OCI-LY3 (cell line): ENCODE measurements around the gene EDRF1.

ENCODE experiments used
- H2AFZ ChIP-seq: fragments of 200-600, 300-600 bp; shearing (Covaris generic); 2 replicates; pipeline ENCODE4 v1.6.0; 2014; ENCODE audit warnings: antibody characterized with exemption, low read depth, low read length
- H3K27ac ChIP-seq: fragments of 200-600, 300-600 bp; sonication (generic); 2 replicates; pipeline ENCODE4 v1.5.1; 2014; ENCODE audit warnings: mild to moderate bottlenecking, low read length, moderate library complexity, mixed read lengths
- H3K27me3 ChIP-seq: fragments of 200-600, 300-600 bp; sonication (generic); 2 replicates; pipeline ENCODE4 v1.6.1; 2014; ENCODE audit warnings: low read depth, low read length, mixed read lengths
- H3K36me3 ChIP-seq: fragments of 200-600, 300-600 bp; sonication (generic); replicated peaks from 2 replicates; pipeline ENCODE3; 2014; ENCODE audit warnings: low read depth, low read length, mixed read lengths
- H3K4me1 ChIP-seq: fragments of 300-600, 200-600 bp; sonication (generic); 2 replicates; pipeline ENCODE4 v1.6.1; 2014; ENCODE audit warnings: low read length, mixed read lengths
- H3K4me2 ChIP-seq: fragments of 200-600, 300-600 bp; sonication (generic); 2 replicates; pipeline ENCODE4 v1.6.1; 2014; ENCODE audit warnings: low read length, mixed read lengths
- H3K4me3 ChIP-seq: fragments of 300-600, 200-600 bp; sonication (generic); 2 replicates; pipeline ENCODE4 v1.5.1; 2014; ENCODE audit warnings: antibody characterized with exemption, mild to moderate bottlenecking, low read length, moderate library complexity
- H3K79me2 ChIP-seq: fragments of 300-600, 200-600 bp; shearing (Covaris generic); 2 replicates; pipeline ENCODE4 v1.6.1; 2014; ENCODE audit warnings: mild to moderate bottlenecking, low read length, mixed read lengths
- H3K9ac ChIP-seq: fragments of 300-600, 200-600 bp; shearing (Covaris generic); 2 replicates; pipeline ENCODE4 v1.6.0; 2014; ENCODE audit warnings: mild to moderate bottlenecking, low read length, moderate library complexity
- H3K9me3 ChIP-seq: fragments of 200-600, 300-600 bp; shearing (Covaris generic); 2 replicates; pipeline ENCODE4 v1.6.1; 2014; ENCODE audit warnings: low read length, mixed read lengths; ENCODE audit not compliant: insufficient read depth
- H4K20me1 ChIP-seq: fragments of 200-600, 300-600 bp; sonication (generic); 2 replicates; pipeline ENCODE4 v1.6.1; 2016; ENCODE audit warnings: low read length, mixed read lengths; ENCODE audit not compliant: insufficient read depth
- CTCF ChIP-seq: fragments of 200-600, 300-600 bp; sonication (generic); IDR thresholded peaks from 2 replicates; pipeline ENCODE4 v1.5.1; 2014; ENCODE audit warnings: antibody characterized with exemption, low read length, low read depth
- EZH2phosphoT487 ChIP-seq: fragments of 200-600 bp; shearing (Covaris generic); IDR thresholded peaks from 2 replicates; pipeline ENCODE4 v1.6.1; 2018; ENCODE audit warnings: antibody characterized with exemption, mixed run types, low read depth

Gene EDRF1

DNA sequence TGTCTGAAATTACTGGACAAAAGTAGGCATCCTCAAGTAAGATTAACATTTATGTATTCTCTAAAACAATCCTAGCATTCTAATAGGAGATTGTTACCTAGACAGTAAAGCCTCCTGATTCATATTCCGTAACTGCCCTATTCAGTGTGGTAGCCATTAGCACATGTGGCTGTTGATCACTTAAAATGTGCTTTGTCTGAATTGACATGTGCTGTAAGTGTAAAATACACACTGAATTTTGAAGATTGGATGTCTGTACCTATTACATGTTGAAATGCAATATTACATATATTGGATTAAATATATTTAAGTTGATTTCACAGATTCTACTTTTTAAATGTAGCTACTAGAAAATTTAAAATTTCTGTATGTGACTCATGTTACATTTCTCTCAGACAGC lies 14.6 kb downstream of the EDRF1 start:
- H3K36me3 ChIP-seq = peaks cover 73% of the 10 kb centered on the region
- H3K79me2 ChIP-seq = no peaks in the 10 kb centered on the region
- no peak overlapping the region for H3K4me3 ChIP-seq

GRCh38 chr10:125734823-125735222 lies 15.3 kb downstream of the EDRF1 start:
- Histone ChIP-seq H3K4me1 (no peaks in the 10 kb centered on the region), H3K36me3 (peaks cover 73% of the 10 kb centered on the region), H3K79me2 (no peaks in the 10 kb centered on the region), H3K4me2 (no peak overlapping the region), H4K20me1 (no peaks in the 10 kb centered on the region; the same call in 1 of the 2 replicates), H3K27ac (no peak overlapping the region), H3K4me3 (no peak overlapping the region), H2AFZ (no peak overlapping the region), H3K9ac (no peak overlapping the region), H3K27me3 (no peaks in the 10 kb centered on the region), H3K9me3 (no peaks in the 10 kb centered on the region)
- TF ChIP-seq EZH2phosphoT487 (no peak), CTCF (no peak)

More for the DNA sequence above, 14.6 kb downstream of the EDRF1 start:
- H4K20me1 ChIP-seq = no peaks in the 10 kb centered on the region; the same call in 1 of the 2 replicates
- TF ChIP-seq EZH2phosphoT487 (no peak), CTCF (no peak)
- no peak overlapping the region for H2AFZ ChIP-seq
- H3K27ac ChIP-seq = no peak overlapping the region
- no peaks in the 10 kb centered on the region for H3K9me3 ChIP-seq
- H3K27me3 ChIP-seq = no peaks in the 10 kb centered on the region
- no peak overlapping the region for H3K4me2 ChIP-seq
- no peaks in the 10 kb centered on the region for H3K4me1 ChIP-seq
- H3K9ac ChIP-seq = no peak overlapping the region

- Histone ChIP-seq H3K27ac (no peak overlapping the region), H3K4me2 (no peak overlapping the region), H3K4me1 (no peaks in the 10 kb centered on the region), H3K9ac (no peak overlapping the region), H3K36me3 (peaks cover 62% of the 10 kb centered on the region), H3K79me2 (no peaks in the 10 kb centered on the region), H4K20me1 (no peaks in the 10 kb centered on the region; the same call in 1 of the 2 replicates), H3K4me3 (no peak overlapping the region), H3K27me3 (no peaks in the 10 kb centered on the region), H2AFZ (no peak overlapping the region), H3K9me3 (no peaks in the 10 kb centered on the region)
- no peak for TF ChIP-seq EZH2phosphoT487
- no peak for TF ChIP-seq CTCF
Measured at GRCh38 chr10:125738206-125738605, 18.7 kb downstream of the EDRF1 start.

- TF ChIP-seq CTCF (no peak), EZH2phosphoT487 (no peak)
- Histone ChIP-seq H3K4me1 (no peaks in the 10 kb centered on the region), H3K9me3 (no peaks in the 10 kb centered on the region), H3K36me3 (peaks cover 58% of the 10 kb centered on the region), H3K9ac (no peak overlapping the region), H3K27ac (no peak overlapping the region), H3K4me2 (no peak overlapping the region), H3K79me2 (no peaks in the 10 kb centered on the region), H3K27me3 (no peaks in the 10 kb centered on the region), H4K20me1 (no peaks in the 10 kb centered on the region; the same call in 1 of the 2 replicates), H3K4me3 (no peak overlapping the region), H2AFZ (no peak overlapping the region)
Measured at GRCh38 chr10:125739994-125740679, 20.6 kb downstream of the EDRF1 start.
